Measurements from ENCODE around the gene PARVB. TPM values are rescaled to one million over a fixed set of nuclear protein-coding genes. Genes with fewer than 3 reads are reported as not detected.

The PARVB gene
- total and polyA plus RNA-seq, 2 donors (not counting 3 experiments of a cell fraction or from before 2014, with no cell fraction given): 155 to 162 TPM

- no peak for FAIRE-seq
- CTCF ChIA-PET: interaction anchor here (2.8 kb wide), 1 partner anchor 89 kb away, joined by 30 read pairs; no protein-coding TSS in a partner anchor
- peaks cover 3% of the 10 kb centered on the region for H3K79me2 ChIP-seq (ENCODE audit: control insufficient read depth, insufficient read depth, low read length)
- H3K9me3 ChIP-seq (replicated peaks; ENCODE audit: control insufficient read depth, insufficient read depth, low read length): no peaks in the 10 kb centered on the region
- POLR2A ChIA-PET: no interaction called here
- no peak for DNase-seq (ENCODE audit: low read depth, low spot score)
- H3K9me1 ChIP-seq (replicated peaks; ENCODE audit: control insufficient read depth, extremely low read depth, insufficient read depth, low read length): no peaks in the 10 kb centered on the region
- dilution Hi-C loops (cut with MboI; ENCODE audit: extremely low pct_ligation_motif_present, low sequenced_read_pairs) (no loop called here), intact Hi-C loops (cut with micrococcal nuclease) (no loop called here)
- H3K9ac ChIP-seq (replicated peaks; ENCODE audit: extremely low read depth, insufficient read depth, low read length): no peak overlapping the region
- H3K36me3 ChIP-seq (ENCODE audit: control insufficient read depth in 2 of 2, extremely low read depth in 1 of 2, insufficient read depth in 2 of 2, low read length in 2 of 2): peaks cover 12 to 25% of the 10 kb centered on the region in 2 experiments
- no peak overlapping the region for H3K4me2 ChIP-seq (ENCODE audit: insufficient read depth, low read length)
- no peak overlapping the region for H3K4me3 ChIP-seq (replicated peaks in 1 of 3; ENCODE audit: insufficient read depth in 1 of 3, low read depth in 1 of 3, low read length in 3 of 3)
- no TSS peak for BruUV-seq (replicated peaks)
- TF ChIP-seq JUN (IDR thresholded peaks at IDR 0.05; ENCODE audit: borderline replicate concordance, insufficient read depth, insufficient read length, low read depth) (no peak), POLR2AphosphoS5 (IDR thresholded peaks at IDR 0.05; ENCODE audit: insufficient read depth, low read depth, low read length) (no peak), MYC (IDR thresholded peaks at IDR 0.05; ENCODE audit: low read depth, low read length) (no peak), MAX (IDR thresholded peaks at IDR 0.05; ENCODE audit: insufficient read depth, insufficient read length) (no peak), EZH2 (IDR thresholded peaks at IDR 0.05; ENCODE audit: borderline replicate concordance, low read depth, low read length, severe bottlenecking) (no peak), POLR2A (IDR thresholded peaks at IDR 0.05; ENCODE audit: low read depth, low read length) (no peak), CTCF (IDR thresholded peaks at IDR 0.05; ENCODE audit: extremely low read depth in 1 of 2, insufficient read depth in 1 of 2, low read depth in 1 of 2, low read length in 2 of 2) (no peak), FOS (IDR thresholded peaks at IDR 0.05; ENCODE audit: borderline replicate concordance, insufficient read depth, low read length) (no peak), GATA2 (IDR thresholded peaks at IDR 0.05; ENCODE audit: insufficient read depth, insufficient read length, low read depth, low read length) (no peak)
- no peak overlapping the region for H3K27ac ChIP-seq (ENCODE audit: insufficient read depth, low read depth, low read length)
- no peaks in the 10 kb centered on the region for H4K20me1 ChIP-seq (replicated peaks; ENCODE audit: control insufficient read depth, extremely low read depth, insufficient read depth, low read length)
- H2AFZ ChIP-seq (ENCODE audit: low read depth, low read length): no peak overlapping the region
- peaks cover 6% of the 10 kb centered on the region for H3K4me1 ChIP-seq (ENCODE audit: control insufficient read depth, extremely low read depth, insufficient read depth, low read length)
- no peaks in the 10 kb centered on the region for H3K27me3 ChIP-seq (ENCODE audit: control insufficient read depth in 2 of 2, insufficient read depth in 2 of 2, low read length in 2 of 2)
Observed at GRCh38 chr22:43996981-43997265, 27.2 kb upstream of the PARVB start.

Measured in endothelial cell of umbilical vein (primary cell).